ENCODE data around the gene ITGB2.
"Not testable (repeated sequence)": the region's sequence is repeated elsewhere in the genome, so short reads cannot be mapped to it uniquely, and the experiment has no call there.

ITGB2 gene

GRCh38 chr21:44879238-44879637 lies 41.5 kb downstream of the ITGB2 start:
- not testable (repeated sequence) for DNase-seq

DNA sequence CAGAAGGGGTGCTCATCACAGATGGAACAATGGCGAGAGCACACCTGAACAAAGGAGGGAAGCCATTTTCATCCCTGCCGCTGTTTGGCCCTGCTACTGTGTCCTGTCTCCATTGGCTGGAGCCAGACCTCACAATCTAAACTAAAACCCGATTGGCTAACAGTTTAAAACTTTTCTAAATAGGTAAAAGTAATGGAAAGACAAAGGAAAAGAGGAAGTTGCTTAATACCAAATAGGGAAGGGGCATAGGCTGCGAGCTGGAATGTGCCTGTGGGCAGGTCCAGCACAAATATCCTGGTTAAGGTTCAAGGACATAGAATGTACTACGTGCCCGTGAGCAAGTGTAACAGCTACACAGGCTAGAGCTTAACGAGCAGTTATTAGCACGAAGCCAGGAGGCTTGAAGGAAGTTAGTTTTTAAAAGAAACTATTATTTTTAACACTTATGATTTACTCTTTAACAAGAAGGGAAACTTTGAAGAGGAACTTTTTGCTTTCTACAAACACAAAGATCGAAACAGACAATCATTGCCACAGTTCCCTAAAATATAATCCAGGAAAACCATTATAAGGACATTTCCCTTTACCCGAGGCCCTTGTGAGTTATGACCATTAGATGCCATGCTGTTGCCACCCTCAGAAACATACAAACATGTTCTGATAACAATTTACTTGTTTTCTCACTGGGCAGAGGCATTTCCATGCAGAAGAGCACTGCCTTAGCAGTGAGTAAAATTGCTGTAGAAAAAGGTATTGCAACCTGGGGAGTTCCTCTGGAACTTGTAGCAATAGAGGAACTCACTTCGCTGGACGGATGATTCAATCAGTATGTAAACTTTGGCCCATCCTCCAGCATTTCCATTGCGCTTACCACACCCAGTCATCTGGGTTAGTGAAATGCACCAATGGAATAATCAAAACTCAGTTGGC lies 42.4 kb downstream of the ITGB2 start:
- no peak for DNase-seq

GRCh38 chr21:44876849-44877575 lies 43.7 kb downstream of the ITGB2 start:
- no peak for DNase-seq

- DNase-seq, result no peak
Observed at GRCh38 chr21:44875316-44875700, 45.4 kb downstream of the ITGB2 start.

- no peak for DNase-seq
Observed at GRCh38 chr21:44874497-44875315, 46.0 kb downstream of the ITGB2 start.

DNA sequence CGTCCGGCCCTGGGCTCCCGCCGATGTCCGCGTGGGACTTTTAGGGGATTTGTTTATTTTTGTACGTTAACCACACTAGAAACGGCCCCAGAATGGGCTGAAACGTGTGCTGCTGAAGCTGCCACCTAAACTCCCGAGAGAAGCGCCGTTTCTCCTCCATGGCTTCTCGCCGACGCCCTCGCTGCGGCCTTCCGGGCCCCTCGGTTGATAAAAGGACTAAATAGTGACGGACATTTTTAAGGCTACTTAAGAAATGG lies 46.5 kb downstream of the ITGB2 start:
- DNase-seq, result no peak

DNA sequence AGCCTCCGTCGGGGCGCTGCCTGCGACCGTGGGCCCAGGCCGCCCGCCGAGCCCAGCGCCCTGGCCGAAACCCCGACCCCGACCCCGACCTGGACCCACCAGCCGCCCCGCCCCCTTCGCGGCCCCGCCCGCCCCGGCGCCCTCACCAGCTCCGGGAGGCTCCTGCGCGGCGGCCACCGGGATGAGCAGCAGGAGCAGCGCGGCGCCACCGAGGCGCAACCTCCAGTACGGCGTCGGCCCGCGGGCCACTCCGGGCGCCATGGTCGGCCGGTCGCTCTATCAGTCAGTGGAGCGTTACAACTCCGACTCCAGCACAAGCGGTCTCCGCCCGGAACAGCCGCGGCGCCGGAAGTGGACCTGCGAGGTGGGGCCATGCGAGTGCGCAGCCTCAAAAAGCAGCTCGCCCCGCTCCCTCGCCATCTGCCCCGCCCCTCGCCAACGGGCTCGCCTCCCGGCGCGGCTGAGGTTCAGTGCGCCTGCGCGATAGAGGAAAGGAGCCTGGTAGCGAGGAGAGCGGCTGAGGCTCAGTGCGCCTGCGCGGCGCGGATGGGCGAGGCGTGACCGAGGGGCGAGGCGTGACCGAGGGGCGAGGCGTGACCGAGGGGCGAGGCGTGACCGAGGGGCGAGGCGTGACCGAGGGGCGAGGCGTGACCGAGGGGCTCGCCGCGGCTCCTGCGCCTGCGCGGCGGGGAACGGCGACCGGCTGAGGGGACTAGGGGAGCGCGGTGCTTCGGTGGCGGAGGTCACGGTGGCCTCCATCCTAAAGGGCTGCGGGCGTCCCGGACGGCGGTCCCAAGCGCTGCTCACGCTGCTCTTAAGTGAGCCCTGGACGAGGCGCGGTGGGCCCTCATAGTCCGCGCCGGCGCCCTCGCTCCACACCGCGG lies 47.1 kb downstream of the ITGB2 start, which contains the start of gene PTTG1IP:
Gene PTTG1IP, minus strand, starts transcription at position 335 of the 884 bp plus-strand sequence. Its CDS starts 74 bp downstream, at position 261.
- DNase-seq, result peak; percentile 94

DNA sequence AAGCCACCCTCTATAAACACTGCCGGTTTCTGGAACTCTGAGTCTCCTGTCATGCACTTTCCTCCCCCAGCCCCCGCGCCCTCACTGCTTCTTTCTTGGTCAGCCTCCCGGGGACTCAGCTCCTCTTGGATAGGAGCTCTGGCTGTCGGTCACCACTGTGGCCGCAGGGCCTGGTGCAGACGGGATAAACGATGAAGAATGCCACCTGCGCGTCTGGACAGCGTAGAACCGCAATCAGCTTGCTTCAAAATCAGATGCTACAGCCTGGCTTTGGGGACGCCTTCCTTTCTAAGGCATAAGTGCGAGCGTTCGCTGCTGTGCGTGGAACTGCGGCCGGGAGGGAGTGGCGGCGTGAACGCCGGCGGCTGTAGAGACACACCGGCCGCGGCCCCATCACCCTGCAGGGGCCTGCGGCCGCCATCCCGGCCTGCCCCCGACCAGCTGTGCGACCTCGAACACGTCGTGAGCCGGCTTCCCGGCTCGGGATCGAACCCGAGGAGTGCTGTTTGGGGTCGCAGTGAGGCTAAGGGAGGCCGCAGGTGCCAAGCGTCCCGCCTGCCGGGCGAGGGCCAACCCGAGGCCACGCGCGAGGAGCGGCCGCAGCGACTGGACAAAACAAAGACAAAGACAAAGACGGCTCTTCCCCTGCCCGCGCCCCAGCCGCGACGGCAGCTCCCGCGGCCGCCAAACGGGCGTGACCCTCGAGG lies 47.9 kb downstream of the ITGB2 start:
- no peak for DNase-seq

- no peak for DNase-seq
Observed at GRCh38 chr21:44872323-44872648, 48.4 kb downstream of the ITGB2 start.

DNA sequence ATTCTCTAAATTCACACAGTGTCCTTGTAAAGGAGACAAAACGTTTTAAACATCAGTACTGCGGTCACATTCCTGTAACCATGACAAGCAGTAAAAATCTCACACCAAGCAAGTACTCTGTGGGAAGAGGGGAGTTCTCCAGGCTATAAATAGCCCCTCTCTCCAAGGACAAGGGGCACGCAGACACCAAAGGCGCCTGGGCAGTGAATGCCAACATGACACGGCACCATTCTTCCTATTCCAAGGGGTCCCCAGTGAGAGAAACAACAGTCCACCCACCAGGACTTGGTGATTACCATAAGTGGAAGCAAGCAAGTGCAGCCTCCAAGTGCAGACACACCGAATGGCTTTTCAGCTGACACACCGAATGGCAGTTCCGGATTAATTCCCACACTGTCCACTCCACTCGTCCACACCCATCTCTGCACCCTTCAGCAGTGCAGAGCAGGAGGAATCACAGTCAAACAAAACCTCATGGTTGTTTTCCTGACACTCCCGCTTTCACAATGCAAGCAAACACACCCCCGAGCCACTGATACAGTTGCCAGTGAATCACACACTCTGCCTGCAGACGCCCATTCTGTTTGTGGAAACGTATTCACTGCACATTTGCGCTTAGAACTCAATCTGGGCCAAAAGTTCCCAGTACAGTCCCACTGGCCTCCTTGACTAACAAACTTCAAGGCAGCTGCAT lies 49.0 kb downstream of the ITGB2 start:
- DNase-seq, result no peak

GRCh38 chr21:44870748-44871495 lies 49.8 kb downstream of the ITGB2 start:
- DNase-seq, result no peak

DNA sequence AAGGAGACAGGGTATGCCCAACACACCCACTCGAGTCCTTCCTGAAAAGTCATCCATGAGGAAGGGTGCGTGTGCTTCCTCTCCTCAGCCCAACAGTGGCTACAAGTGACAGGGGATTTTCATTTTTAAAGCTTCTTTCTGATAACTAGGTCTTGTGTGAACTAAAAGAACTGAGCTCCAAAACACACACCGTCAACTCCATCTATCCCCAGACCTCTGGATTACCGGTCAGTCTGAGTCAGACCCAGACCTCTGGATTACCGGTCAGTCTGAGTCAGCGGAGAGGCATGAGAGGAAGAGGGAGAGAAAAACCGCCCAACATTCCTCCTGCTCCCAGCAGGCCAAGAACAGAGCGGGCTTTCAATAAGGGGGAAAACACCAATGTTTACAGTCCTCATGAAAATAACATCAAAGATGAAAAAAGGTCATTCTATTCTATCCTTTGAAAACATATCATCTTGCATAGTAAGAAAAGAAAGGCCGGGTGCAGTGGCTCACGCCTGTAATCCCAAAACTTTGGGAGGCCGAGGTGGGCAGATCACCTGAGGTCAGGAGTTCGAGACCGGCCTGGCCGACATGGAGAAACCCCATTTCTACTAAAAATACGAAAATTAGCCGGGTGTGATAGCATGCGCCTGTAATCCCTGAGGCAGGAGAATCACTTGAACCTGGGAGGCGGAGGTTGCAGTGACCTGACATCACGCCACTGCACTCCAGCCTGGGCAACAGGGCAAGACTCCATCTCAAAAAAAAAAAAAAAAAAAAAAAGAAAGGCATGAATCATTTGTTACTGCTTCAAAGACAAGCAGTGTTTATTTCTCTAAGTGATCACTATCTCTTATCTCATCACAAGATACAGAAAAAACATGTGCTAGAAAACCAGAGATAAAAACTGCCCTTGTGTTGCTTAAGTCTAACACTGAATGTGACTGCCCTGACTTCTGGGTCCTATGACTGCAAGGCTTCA lies 50.6 kb downstream of the ITGB2 start:
- DNase-seq, result peak; percentile 89

DNA sequence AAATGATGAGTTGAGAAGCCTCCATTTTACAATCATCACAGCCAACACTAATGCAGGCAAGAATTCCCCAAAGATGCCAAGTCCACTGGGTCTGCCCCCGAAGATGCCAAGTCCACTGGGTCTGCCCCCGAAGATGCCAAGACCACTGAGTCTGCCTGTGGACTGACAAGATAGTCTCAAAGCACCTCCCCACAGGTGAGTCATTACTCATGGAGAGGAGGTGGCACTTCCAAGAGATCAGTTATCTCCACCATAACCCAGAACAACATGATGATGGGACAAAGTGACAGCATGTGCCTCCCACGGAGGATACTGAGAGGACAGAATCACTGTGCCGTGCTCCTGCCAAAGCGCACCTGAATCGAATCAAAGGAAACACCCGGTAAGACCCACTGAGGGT lies 52.0 kb downstream of the ITGB2 start:
- no peak for DNase-seq

DNA sequence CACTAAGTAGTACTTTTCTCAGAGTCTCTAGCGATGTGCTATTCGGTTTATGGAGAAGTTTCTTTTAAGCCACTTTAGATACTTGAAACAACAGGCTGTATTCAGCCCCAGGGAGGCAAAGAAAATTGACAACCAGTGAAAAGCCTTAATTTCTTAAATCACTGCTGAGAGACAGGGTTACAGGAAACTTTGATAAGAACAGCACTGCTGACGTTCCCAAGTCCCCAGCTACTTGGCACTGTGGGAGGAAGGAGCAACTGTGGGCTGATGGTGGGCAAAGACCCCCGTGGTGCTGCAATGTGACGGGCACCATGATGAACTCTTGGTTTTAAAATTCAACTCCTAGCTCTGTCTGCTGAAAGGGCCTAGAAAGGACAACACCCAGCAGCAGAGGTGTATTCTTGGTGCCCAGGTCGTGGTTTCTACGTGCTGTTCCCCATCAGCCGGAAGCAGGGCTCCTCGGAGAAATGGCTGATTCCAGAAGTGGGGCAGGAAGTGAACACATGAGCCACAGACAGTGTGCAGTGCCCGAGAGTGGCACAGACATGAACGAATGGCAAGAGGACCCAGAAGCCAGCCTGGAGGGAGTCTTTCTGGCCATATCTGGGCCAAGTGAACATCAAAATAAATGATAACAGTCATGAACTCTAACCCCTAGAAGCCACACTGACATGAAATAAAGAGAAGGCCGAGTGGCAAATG lies 52.5 kb downstream of the ITGB2 start:
- DNase-seq, result no peak

- DNase-seq, result no peak
Observed at GRCh38 chr21:44867464-44867863, 53.2 kb downstream of the ITGB2 start.

DNA sequence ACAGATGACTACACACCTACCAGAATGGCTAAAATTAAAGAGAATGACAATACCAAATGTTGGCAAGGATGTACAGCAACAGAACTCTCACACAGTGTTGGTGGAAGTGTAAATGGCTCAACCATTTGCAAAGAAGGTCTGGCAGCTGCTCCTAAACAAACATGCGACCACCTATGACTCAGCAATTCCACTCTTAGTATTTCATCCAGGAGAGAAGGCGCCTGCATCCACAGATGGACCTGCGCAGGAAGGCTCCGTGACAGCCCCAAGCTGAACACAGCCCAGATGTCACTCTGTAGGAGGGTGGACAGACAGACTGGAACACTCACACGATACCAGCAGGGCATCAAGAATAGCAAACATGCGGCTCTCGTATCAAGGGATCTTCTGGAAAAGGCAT lies 53.9 kb downstream of the ITGB2 start:
- DNase-seq, result no peak

DNA sequence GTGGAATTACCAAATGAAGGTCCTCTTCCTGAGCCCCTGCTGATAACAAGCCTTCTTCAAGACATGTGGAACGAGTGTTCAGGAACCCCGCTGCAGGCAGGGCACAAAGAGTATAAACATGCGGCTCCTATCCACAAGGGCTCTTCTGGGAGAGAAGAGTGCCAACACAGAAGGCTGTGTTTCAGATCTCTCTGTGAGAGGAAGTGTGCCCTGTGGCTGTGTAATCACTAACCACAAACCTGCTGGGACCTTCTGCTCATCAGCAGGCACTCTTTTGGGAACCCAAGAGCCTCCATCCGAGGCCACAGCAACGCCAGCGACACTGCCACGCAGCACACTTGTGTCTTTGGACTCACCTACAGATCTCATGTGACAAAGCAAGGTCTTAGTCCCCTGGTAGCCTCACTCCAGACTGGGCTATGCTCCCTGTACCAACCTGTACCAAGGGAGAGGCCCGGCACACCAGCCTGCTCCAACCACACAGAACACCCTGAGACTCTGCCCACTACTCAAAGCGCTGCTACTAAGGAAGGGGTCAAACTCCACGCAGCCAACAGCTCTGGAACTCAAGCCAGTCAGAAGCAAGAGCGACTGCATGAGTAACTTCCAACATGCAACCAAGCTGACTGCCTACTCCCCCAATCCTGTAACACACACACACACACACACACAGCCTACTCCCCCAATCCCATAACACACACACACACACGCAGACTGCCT lies 55.0 kb downstream of the ITGB2 start:
- DNase-seq, result no peak

Measured in amniotic stem cell (primary cell).